Endodermal cell (in vitro differentiated cells): ENCODE data around the gene CAMK2B. TPM values are rescaled to one million over a fixed set of nuclear protein-coding genes. Genes with fewer than 3 reads are reported as not detected.
A peak's percentile ranks its signal among the peaks of the same experiment; 100 is the strongest.
"Not testable (repeated sequence)": the region's sequence is repeated elsewhere in the genome, so short reads cannot be mapped to it uniquely, and the experiment has no call there.

Source experiments
- DNase-seq: peaks from one replicate; pipeline ENCODE4 v3.0.0-alpha.2; 2017
- H3K27ac ChIP-seq: 2 replicates; pipeline ENCODE4 v1.5.1; 2013; ENCODE audit warnings: mild to moderate bottlenecking, low read depth, low read length, moderate library complexity
- H3K27me3 ChIP-seq: 2 replicates; pipeline ENCODE4 v1.6.1; 2013; ENCODE audit warnings: mild to moderate bottlenecking, low read length, moderate library complexity; ENCODE audit not compliant: insufficient read depth, control insufficient read depth, poor library complexity, severe bottlenecking
- H3K36me3 ChIP-seq: 2 replicates; pipeline ENCODE4 v1.7.0; 2013; ENCODE audit warnings: mild to moderate bottlenecking, low read length, moderate library complexity; ENCODE audit not compliant: control insufficient read depth, insufficient read depth
- H3K4me1 ChIP-seq: one replicate; pipeline ENCODE4 v1.7.0; 2013; ENCODE audit warnings: low read length; ENCODE audit not compliant: control insufficient read depth, insufficient read depth
- H3K4me3 ChIP-seq: 2 replicates; pipeline ENCODE4 v1.5.1; 2013; ENCODE audit warnings: mild to moderate bottlenecking, low read length, moderate library complexity
- H3K9ac ChIP-seq: 2 replicates; pipeline ENCODE4 v1.6.1; 2013; ENCODE audit warnings: mild to moderate bottlenecking, low read length, moderate library complexity; ENCODE audit not compliant: poor library complexity, severe bottlenecking; ENCODE audit errors: extremely low read depth
- H3K9me3 ChIP-seq: 2 replicates; pipeline ENCODE4 v1.6.1; 2013; ENCODE audit warnings: mild to moderate bottlenecking, low read length, moderate library complexity; ENCODE audit not compliant: control insufficient read depth
- H3K27ac Mint-ChIP-seq: 2 replicates; pipeline ENCODE4 v1.8.0; 2020; ENCODE audit warnings: mixed read lengths
- H3K27me3 Mint-ChIP-seq: 2 replicates; pipeline ENCODE4 v1.8.0; 2021; ENCODE audit warnings: mild to moderate bottlenecking, mixed read lengths; ENCODE audit not compliant: insufficient read depth
- H3K36me3 Mint-ChIP-seq: 2 replicates; pipeline ENCODE4 v1.8.0; 2020; ENCODE audit warnings: low read depth, mixed read lengths
- H3K4me1 Mint-ChIP-seq: 2 replicates; pipeline ENCODE4 v1.8.0; 2020; ENCODE audit warnings: mixed read lengths
- H3K4me3 Mint-ChIP-seq: 2 replicates; pipeline ENCODE4 v1.8.0; 2020; ENCODE audit warnings: mild to moderate bottlenecking, moderate library complexity, mixed read lengths
- H3K9me3 Mint-ChIP-seq: 2 replicates; pipeline ENCODE4 v1.8.0; 2020; ENCODE audit warnings: mild to moderate bottlenecking, mixed read lengths
- WGBS, 2 experiments: methylation state at CpG; one replicate each; pipeline versions ENCODE4 v1.1.5 to v1.1.7; 2013; ENCODE audit warnings: missing lambda C conversion rate in 2 of 2, mixed read lengths in 1 of 2; ENCODE audit not compliant: insufficient coverage in 1 of 2, insufficient read length in 1 of 2; 5-methylcytosine and 5-hydroxymethylcytosine counted together
- total RNA-seq, 2 donors: library from RNA; stranded (reverse); fragmentation: NEBNext Ultra II Directional in 1 of 2; extraction: Animal tissue kit (Norgen Biotek cat#: 25700) in 1 of 2; gene quantifications; 2 replicates in 1 of 2; 3 replicates in 1 of 2; pipeline ENCODE4 v1.2.1, GENCODE V29; 2021
- TF ChIP-seq, protein P1 (sequence below): fragments of 200-600 bp; sonication (generic); conservative IDR thresholded peaks from 2 replicates; pipeline ENCODE4 v1.5.0; 2021; ENCODE audit warnings: antibody characterized with exemption, mild to moderate bottlenecking

Gene CAMK2B
- total RNA-seq, 2 donors from 2014 or later, result 0.26 TPM; not detected in 1

- Mint-ChIP-seq H3K36me3 (no peaks in the 10 kb centered on the region), H3K9me3 (peaks cover 6% of the 10 kb centered on the region), H3K4me1 (peaks cover 4% of the 10 kb centered on the region), H3K4me3 (no peak overlapping the region), H3K27ac (no peak overlapping the region), H3K27me3 (peaks cover 24% of the 10 kb centered on the region)
- H3K27me3 ChIP-seq, result peaks cover 4% of the 10 kb centered on the region
- H3K4me1 ChIP-seq, result no peaks in the 10 kb centered on the region
- no peak overlapping the region for H3K27ac ChIP-seq
- no peak overlapping the region for H3K4me3 ChIP-seq
- WGBS, 2 experiments, result 83 to 87% methylated on average over 1 to 4 of the region's 4 CpGs
- H3K9ac ChIP-seq, result no peak overlapping the region
- peak; percentile 58 for DNase-seq
- TF ChIP-seq, protein P1, sequence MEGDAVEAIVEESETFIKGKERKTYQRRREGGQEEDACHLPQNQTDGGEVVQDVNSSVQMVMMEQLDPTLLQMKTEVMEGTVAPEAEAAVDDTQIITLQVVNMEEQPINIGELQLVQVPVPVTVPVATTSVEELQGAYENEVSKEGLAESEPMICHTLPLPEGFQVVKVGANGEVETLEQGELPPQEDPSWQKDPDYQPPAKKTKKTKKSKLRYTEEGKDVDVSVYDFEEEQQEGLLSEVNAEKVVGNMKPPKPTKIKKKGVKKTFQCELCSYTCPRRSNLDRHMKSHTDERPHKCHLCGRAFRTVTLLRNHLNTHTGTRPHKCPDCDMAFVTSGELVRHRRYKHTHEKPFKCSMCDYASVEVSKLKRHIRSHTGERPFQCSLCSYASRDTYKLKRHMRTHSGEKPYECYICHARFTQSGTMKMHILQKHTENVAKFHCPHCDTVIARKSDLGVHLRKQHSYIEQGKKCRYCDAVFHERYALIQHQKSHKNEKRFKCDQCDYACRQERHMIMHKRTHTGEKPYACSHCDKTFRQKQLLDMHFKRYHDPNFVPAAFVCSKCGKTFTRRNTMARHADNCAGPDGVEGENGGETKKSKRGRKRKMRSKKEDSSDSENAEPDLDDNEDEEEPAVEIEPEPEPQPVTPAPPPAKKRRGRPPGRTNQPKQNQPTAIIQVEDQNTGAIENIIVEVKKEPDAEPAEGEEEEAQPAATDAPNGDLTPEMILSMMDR, result no peak
- H3K9me3 ChIP-seq, result peaks cover 2% of the 10 kb centered on the region
- H3K36me3 ChIP-seq, result no peaks in the 10 kb centered on the region
Observed at GRCh38 chr7:44177570-44178131, 147.7 kb downstream of the CAMK2B start.

- 91 to 99% methylated on average over 7 of the region's 7 CpGs for WGBS, 2 experiments
- H3K4me3 ChIP-seq, result no peak overlapping the region
Observed at GRCh38 chr7:44176486-44176885, 148.9 kb downstream of the CAMK2B start.

GRCh38 chr7:44175730-44176129 lies 149.7 kb downstream of the CAMK2B start:
- Histone ChIP-seq H3K4me3 (no peak overlapping the region), H3K4me1 (no peaks in the 10 kb centered on the region), H3K9me3 (no peaks in the 10 kb centered on the region), H3K27me3 (peaks cover 4% of the 10 kb centered on the region), H3K36me3 (no peaks in the 10 kb centered on the region), H3K27ac (no peak overlapping the region), H3K9ac (no peak overlapping the region)
- H3K4me1 Mint-ChIP-seq, result peaks cover 4% of the 10 kb centered on the region
- peaks cover 2% of the 10 kb centered on the region for H3K9me3 Mint-ChIP-seq
- no peak overlapping the region for H3K4me3 Mint-ChIP-seq
- TF ChIP-seq, protein P1, result no peak
- WGBS, 2 experiments, result 77 to 89% methylated on average over 2 to 3 of the region's 3 CpGs
- no peak for DNase-seq
- no peak overlapping the region for H3K27ac Mint-ChIP-seq
- H3K27me3 Mint-ChIP-seq, result peaks cover 17% of the 10 kb centered on the region
- H3K36me3 Mint-ChIP-seq, result no peaks in the 10 kb centered on the region

More at GRCh38 chr7:44176486-44176885, 148.9 kb downstream of the CAMK2B start:
- H3K27me3 Mint-ChIP-seq, result peaks cover 21% of the 10 kb centered on the region
- no peak overlapping the region for H3K27ac Mint-ChIP-seq
- Histone ChIP-seq H3K27me3 (peaks cover 4% of the 10 kb centered on the region), H3K36me3 (no peaks in the 10 kb centered on the region), H3K9ac (no peak overlapping the region), H3K27ac (no peak overlapping the region), H3K9me3 (no peaks in the 10 kb centered on the region), H3K4me1 (no peaks in the 10 kb centered on the region)
- peak; percentile 35 for DNase-seq
- no peaks in the 10 kb centered on the region for H3K36me3 Mint-ChIP-seq
- TF ChIP-seq, protein P1, result no peak
- H3K4me3 Mint-ChIP-seq, result no peak overlapping the region
- no peaks in the 10 kb centered on the region for H3K9me3 Mint-ChIP-seq
- peaks cover 4% of the 10 kb centered on the region for H3K4me1 Mint-ChIP-seq

- not testable (repeated sequence) for DNase-seq, H3K4me3 ChIP-seq, H3K9me3 Mint-ChIP-seq, H3K27ac Mint-ChIP-seq, H3K36me3 Mint-ChIP-seq, H3K4me1 ChIP-seq, H3K36me3 ChIP-seq, H3K9me3 ChIP-seq, H3K9ac ChIP-seq, H3K27me3 ChIP-seq, H3K27ac ChIP-seq, H3K4me1 Mint-ChIP-seq, H3K4me3 Mint-ChIP-seq
- WGBS, 2 experiments, result 78 to 83% methylated on average over 1 of the region's 1 CpG
- peaks cover 17% of the 10 kb centered on the region for H3K27me3 Mint-ChIP-seq
Observed at GRCh38 chr7:44174694-44174948, 150.8 kb downstream of the CAMK2B start.
